ENCODE data around the gene NKAIN2.

DNA sequence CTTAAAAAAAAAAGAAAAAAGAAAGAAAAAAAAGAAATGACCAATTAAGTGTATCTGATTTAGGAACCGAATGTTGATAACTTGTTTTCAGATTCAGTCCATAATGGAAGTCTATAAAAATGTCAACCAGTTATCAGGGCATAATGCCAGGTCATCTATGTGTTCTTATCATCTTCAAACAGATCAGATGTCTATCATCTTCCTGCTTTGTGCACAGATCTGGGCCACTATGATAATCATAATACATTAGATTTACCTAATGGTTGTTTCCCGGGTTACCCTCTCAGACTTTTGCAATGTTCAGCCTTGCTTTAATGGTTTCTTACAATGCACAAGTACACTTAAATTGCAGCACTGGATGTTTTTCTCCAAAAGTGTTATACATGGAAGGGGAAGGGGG, 100.6 kb downstream of the NKAIN2 start:
- no peak for TF ChIP-seq CTCF (conservative IDR thresholded peaks at IDR 0.05 in 1 of 2, IDR thresholded peaks at IDR 0.05 in 1 of 2; ENCODE audit: extremely low read depth in 1 of 2, insufficient read depth in 1 of 2, low read depth in 1 of 2, low read length in 2 of 2)
- TF ChIP-seq EZH2 (IDR thresholded peaks at IDR 0.05; ENCODE audit: borderline replicate concordance, low read length): no peak

All from mammary epithelial cell (primary cell).